H1 (cell line): ENCODE measurements around the gene FTL.

Experiments used
- CEBPB ChIP-seq: IDR thresholded peaks from 2 replicates; pipeline ENCODE4 v1.6.1; 2012; ENCODE audit warnings: low read depth, low read length
- CREB1 ChIP-seq: IDR thresholded peaks from 2 replicates; pipeline ENCODE4 v1.6.1; 2012; ENCODE audit warnings: inconsistent platforms
- FOSL1 ChIP-seq: IDR thresholded peaks from 2 replicates; pipeline ENCODE4 v1.6.1; 2011; ENCODE audit warnings: mild to moderate bottlenecking, low read depth, low read length, moderate library complexity; ENCODE audit not compliant: insufficient read depth
- HDAC6 ChIP-seq: IDR thresholded peaks from one replicate; pipeline ENCODE4 v1.7.1; 2012; ENCODE audit warnings: low read depth, mild to moderate bottlenecking, inconsistent platforms, low read length, moderate library complexity
- POLR2AphosphoS5 ChIP-seq: IDR thresholded peaks from 2 replicates; pipeline ENCODE4 v1.6.1; 2011; ENCODE audit warnings: low read depth, low read length
- RAD21 ChIP-seq, 2 experiments: IDR thresholded peaks in 1 of 2; conservative IDR thresholded peaks in 1 of 2; 2 replicates each; pipeline ENCODE4 v1.6.1; 2011; ENCODE audit warnings: low read depth in 2 of 2, low read length in 2 of 2, improper control_type of control experiment in 1 of 2, inconsistent platforms in 1 of 2, mild to moderate bottlenecking in 1 of 2, moderate library complexity in 1 of 2
- SAP30 ChIP-seq: fragments of 300-600 bp; sonication (generic); IDR thresholded peaks from 2 replicates; pipeline ENCODE4 v1.7.1; 2012; ENCODE audit warnings: low read length, moderate library complexity, mild to moderate bottlenecking, inconsistent platforms; ENCODE audit not compliant: insufficient read depth, insufficient replicate concordance
- SIX5 ChIP-seq: IDR thresholded peaks from 2 replicates; pipeline ENCODE4 v1.6.1; 2011; ENCODE audit warnings: mild to moderate bottlenecking, low read depth, low read length
- YY1 ChIP-seq: IDR thresholded peaks from 2 replicates; pipeline ENCODE4 v1.6.1; 2011; ENCODE audit warnings: low read depth, mild to moderate bottlenecking, low read length
- TF ChIP-seq, protein P1 (sequence below), 3 experiments: IDR thresholded peaks; 1 replicate in 2 of 3; 2 replicates in 1 of 3; pipeline versions ENCODE4 v1.5.1 to v1.6.1; 2011; ENCODE audit warnings: low read length in 3 of 3, mild to moderate bottlenecking in 3 of 3, inconsistent platforms in 2 of 3, low read depth in 1 of 3, moderate library complexity in 1 of 3; ENCODE audit not compliant: insufficient read depth in 1 of 3; ENCODE audit errors: control extremely low read depth in 1 of 3
- TF ChIP-seq, protein P2 (sequence below): IDR thresholded peaks from 2 replicates; pipeline ENCODE4 v1.6.1; 2011; ENCODE audit warnings: low read depth, mild to moderate bottlenecking, low read length; ENCODE audit not compliant: insufficient read depth
- TF ChIP-seq, protein P3 (sequence below): IDR thresholded peaks from 2 replicates; pipeline ENCODE4 v1.6.1; 2012; ENCODE audit warnings: inconsistent platforms

DNA sequence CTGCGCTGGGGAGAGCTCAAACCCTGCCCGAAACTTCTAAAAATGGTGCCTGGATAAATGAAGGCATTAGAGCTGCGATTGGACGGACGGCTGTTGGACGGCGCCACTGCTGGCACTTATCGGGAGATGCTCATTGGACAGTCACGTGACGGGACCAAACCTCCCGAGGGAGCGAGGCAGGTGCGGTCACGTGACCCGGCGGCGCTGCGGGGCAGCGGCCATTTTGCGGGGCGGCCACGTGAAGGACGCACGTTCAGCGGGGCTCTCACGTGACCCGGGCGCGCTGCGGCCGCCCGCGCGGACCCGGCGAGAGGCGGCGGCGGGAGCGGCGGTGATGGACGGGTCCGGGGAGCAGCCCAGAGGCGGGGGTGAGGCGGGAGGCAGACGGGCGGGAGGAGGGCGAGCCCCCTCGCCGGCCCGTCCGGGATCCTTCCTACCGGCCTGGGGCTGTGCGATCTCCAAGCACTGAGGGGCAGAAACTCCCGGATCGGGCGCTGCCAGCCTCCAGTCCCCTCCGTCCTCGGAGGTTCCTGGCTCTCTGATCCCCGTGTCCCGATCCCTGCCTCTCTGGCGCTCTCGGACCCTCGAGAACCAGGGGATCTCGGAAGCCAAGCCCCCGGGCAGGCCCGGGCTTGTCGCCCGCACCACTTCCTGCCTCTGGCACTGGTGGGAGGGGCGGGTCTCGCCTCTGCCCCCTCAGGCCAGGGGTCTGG, 10.4 kb upstream of the FTL start, which contains the start of gene BAX:
- TF ChIP-seq, protein P1, sequence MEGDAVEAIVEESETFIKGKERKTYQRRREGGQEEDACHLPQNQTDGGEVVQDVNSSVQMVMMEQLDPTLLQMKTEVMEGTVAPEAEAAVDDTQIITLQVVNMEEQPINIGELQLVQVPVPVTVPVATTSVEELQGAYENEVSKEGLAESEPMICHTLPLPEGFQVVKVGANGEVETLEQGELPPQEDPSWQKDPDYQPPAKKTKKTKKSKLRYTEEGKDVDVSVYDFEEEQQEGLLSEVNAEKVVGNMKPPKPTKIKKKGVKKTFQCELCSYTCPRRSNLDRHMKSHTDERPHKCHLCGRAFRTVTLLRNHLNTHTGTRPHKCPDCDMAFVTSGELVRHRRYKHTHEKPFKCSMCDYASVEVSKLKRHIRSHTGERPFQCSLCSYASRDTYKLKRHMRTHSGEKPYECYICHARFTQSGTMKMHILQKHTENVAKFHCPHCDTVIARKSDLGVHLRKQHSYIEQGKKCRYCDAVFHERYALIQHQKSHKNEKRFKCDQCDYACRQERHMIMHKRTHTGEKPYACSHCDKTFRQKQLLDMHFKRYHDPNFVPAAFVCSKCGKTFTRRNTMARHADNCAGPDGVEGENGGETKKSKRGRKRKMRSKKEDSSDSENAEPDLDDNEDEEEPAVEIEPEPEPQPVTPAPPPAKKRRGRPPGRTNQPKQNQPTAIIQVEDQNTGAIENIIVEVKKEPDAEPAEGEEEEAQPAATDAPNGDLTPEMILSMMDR (IDR thresholded peaks at IDR 0.05; ENCODE audit: control extremely low read depth in 1 of 3, insufficient read depth in 1 of 3, low read depth in 1 of 3, low read length in 3 of 3), result peak; percentile 6 to 15 (median 8); a peak in 2 of 4 replicates
- peak; percentile 56; the same call in 1 of the 2 replicates for TF ChIP-seq CREB1
- no peak for TF ChIP-seq CEBPB
- TF ChIP-seq SIX5, result peak; percentile 45
- TF ChIP-seq, protein P2, sequence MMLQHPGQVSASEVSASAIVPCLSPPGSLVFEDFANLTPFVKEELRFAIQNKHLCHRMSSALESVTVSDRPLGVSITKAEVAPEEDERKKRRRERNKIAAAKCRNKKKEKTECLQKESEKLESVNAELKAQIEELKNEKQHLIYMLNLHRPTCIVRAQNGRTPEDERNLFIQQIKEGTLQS, result peak; percentile 100
- no peak; a peak in 1 of 4 replicates for TF ChIP-seq RAD21 (IDR thresholded peaks at IDR 0.05 in 1 of 2, conservative IDR thresholded peaks at IDR 0.05 in 1 of 2; ENCODE audit: low read depth in 2 of 2, low read length in 2 of 2)
- no peak for TF ChIP-seq HDAC6
- TF ChIP-seq, protein P3, sequence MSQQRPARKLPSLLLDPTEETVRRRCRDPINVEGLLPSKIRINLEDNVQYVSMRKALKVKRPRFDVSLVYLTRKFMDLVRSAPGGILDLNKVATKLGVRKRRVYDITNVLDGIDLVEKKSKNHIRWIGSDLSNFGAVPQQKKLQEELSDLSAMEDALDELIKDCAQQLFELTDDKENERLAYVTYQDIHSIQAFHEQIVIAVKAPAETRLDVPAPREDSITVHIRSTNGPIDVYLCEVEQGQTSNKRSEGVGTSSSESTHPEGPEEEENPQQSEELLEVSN, result peak; percentile 59
- peak; percentile 66; the same call in 1 of the 2 replicates for TF ChIP-seq POLR2AphosphoS5
- no peak for TF ChIP-seq SAP30
- TF ChIP-seq FOSL1, result peak; percentile 56; the same call in 1 of the 2 replicates
- peak; percentile 100 for TF ChIP-seq YY1
